GM23248 (cell line): Measurements from ENCODE around the gene PDE3A.

Source experiments
- EZH2 ChIP-seq: fragments of 200-600 bp; sonication (generic); IDR thresholded peaks from 2 replicates; pipeline ENCODE4 v1.6.1; 2018; ENCODE audit warnings: antibody characterized with exemption, mild to moderate bottlenecking; ENCODE audit not compliant: insufficient read depth, poor library complexity, severe bottlenecking
- EZH2phosphoT487 ChIP-seq: fragments of 200-600 bp; sonication (generic); IDR thresholded peaks from 2 replicates; pipeline ENCODE4 v1.6.1; 2018; ENCODE audit warnings: antibody characterized with exemption, moderate library complexity, mild to moderate bottlenecking, low read depth; ENCODE audit not compliant: insufficient read depth

DNA sequence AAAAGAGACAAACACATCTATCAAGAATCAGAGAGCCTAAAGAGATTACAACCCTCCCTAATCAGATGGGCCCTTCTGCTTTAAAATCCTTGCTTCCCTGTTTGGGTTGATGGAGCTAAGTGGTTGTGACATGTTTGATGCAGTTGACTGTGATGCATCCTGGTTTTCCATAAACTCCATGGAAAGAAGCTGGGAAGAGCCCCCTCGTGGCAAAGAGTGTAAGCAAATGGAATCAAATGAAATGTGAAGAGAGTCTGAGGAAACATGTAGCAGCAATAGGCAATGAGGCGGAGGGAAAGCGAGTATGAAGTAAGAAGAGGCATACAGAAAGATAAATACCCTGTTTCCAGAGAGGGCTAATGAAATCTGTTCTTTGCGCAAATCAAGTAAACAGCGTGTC lies 256.4 kb downstream of the PDE3A start:
- no peak for TF ChIP-seq EZH2
- TF ChIP-seq EZH2phosphoT487: no peak
